NB4 (cell line): ENCODE measurements around the gene ATG2B.

Experiments
- DNase-seq: peaks from one replicate; pipeline ENCODE4 v3.0.0; 2010; ENCODE audit warnings: low read depth
- H3K4me3 ChIP-seq: one replicate; pipeline ENCODE4 v1.5.1; 2011; ENCODE audit warnings: mild to moderate bottlenecking, low read depth, low read length, moderate library complexity
- MAX ChIP-seq: IDR thresholded peaks from 2 replicates; pipeline ENCODE4 v1.6.1; 2011; ENCODE audit warnings: low read depth, low read length
- MYC ChIP-seq: IDR thresholded peaks from 2 replicates; pipeline ENCODE4 v1.6.1; 2011; ENCODE audit warnings: low read depth, low read length
- POLR2A ChIP-seq: IDR thresholded peaks from 2 replicates; pipeline ENCODE4 v1.6.1; 2011; ENCODE audit warnings: mild to moderate bottlenecking; ENCODE audit not compliant: insufficient read length; ENCODE audit errors: extremely low read depth
- TF ChIP-seq, protein P1 (sequence below): IDR thresholded peaks from one replicate; pipeline ENCODE4 v1.5.1; 2012; ENCODE audit warnings: low read depth, low read length

ATG2B gene

GRCh38 chr14:96280104-96280503 lies 83.0 kb downstream of the ATG2B start:
- no peak overlapping the region for H3K4me3 ChIP-seq
- TF ChIP-seq, protein P1, sequence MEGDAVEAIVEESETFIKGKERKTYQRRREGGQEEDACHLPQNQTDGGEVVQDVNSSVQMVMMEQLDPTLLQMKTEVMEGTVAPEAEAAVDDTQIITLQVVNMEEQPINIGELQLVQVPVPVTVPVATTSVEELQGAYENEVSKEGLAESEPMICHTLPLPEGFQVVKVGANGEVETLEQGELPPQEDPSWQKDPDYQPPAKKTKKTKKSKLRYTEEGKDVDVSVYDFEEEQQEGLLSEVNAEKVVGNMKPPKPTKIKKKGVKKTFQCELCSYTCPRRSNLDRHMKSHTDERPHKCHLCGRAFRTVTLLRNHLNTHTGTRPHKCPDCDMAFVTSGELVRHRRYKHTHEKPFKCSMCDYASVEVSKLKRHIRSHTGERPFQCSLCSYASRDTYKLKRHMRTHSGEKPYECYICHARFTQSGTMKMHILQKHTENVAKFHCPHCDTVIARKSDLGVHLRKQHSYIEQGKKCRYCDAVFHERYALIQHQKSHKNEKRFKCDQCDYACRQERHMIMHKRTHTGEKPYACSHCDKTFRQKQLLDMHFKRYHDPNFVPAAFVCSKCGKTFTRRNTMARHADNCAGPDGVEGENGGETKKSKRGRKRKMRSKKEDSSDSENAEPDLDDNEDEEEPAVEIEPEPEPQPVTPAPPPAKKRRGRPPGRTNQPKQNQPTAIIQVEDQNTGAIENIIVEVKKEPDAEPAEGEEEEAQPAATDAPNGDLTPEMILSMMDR = no peak
- TF ChIP-seq POLR2A (no peak), MAX (no peak), MYC (no peak)
- no peak for DNase-seq

- DNase-seq = no peak
- no peak overlapping the region for H3K4me3 ChIP-seq
- no peak for TF ChIP-seq MAX
- TF ChIP-seq POLR2A = no peak
- TF ChIP-seq, protein P1 = no peak
- no peak for TF ChIP-seq MYC
Measured at GRCh38 chr14:96279564-96279963, 83.6 kb downstream of the ATG2B start.

DNA sequence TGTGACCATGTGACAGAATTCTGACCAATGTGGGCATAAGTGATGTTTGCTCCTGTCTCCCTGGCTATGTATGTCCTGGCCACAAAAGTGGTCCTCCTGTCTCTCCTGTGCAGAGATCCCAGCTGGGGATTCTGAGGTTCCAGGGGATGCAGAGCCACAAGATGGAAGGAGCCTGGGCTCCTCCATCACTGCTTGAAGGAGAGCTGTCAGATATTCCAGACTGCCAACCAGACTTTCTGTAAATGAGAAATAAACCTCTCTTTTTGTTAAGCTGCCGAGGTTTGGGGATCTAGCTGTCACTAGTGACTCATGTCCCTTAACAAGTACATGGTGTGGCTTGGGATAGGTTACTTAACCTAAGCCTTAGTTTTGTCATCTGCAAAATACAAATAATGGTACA lies 85.3 kb downstream of the ATG2B start:
- H3K4me3 ChIP-seq = no peak overlapping the region
- DNase-seq = no peak
- no peak for TF ChIP-seq MYC
- TF ChIP-seq, protein P1 = no peak
- TF ChIP-seq POLR2A = no peak
- TF ChIP-seq MAX = no peak

DNA sequence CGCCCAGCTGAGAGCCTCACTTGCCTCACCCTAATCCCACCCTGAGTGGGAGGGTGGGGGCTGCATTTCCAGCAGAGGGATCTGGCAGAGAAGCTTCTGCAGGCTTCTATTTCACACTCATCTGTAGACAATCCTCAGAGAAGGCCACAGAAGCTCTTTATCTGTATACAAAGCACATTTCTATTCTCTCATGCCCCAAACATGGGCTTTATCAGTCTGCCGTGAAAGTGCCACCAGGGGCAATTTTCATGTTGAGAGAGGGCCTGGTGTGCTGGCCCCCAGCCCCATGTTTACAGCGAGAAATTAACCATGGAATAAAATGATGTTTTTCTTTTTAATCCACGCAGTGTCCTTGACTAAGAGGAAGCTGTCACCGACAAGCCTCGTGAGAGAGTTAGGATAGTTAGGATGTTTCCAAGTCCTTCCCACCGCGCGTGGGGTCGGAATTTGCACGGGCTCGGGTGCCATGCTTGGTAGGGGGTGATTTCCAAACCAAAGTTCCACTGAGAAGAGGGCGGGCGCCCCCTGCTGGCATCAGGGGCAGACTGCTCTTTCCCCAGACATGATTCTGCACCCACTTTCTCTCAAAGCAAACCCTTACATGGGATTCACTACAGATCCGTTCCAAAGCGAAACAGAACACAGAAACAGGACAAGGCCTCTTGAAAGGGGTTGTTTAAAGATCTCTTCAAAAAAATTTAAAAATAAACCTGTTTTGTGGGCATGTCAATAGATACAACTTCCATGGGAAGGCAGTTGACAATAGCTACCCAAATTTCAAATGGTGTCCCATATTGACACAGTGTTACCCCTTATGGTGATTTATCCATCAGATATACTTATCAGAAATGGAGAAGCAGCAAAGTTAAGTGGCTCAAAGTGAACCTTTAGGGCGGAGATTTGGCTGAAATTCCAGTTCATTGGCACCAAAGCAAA lies 87.7 kb downstream of the ATG2B start:
- TF ChIP-seq, protein P1 = peak; percentile 84
- no peak for TF ChIP-seq POLR2A
- 0 out of 2 replicates have a peak, but pooled peaks have one; percentile 11 for TF ChIP-seq MAX
- peak; percentile 66 for DNase-seq
- no peak overlapping the region for H3K4me3 ChIP-seq

- TF ChIP-seq MYC (no peak), MAX (no peak), POLR2A (no peak)
- TF ChIP-seq, protein P1 = no peak
- DNase-seq = no peak
Measured at GRCh38 chr14:96274543-96274942, 88.6 kb downstream of the ATG2B start.

More at GRCh38 chr14:96274543-96274942, 88.6 kb downstream of the ATG2B start:
- H3K4me3 ChIP-seq = no peak overlapping the region
